ENCODE measurements around the gene LCN15.
A peak's percentile ranks its signal among the peaks of the same experiment; 100 is the strongest.

The LCN15 gene

GRCh38 chr9:136748666-136749611 is 15.4 kb downstream of the LCN15 start:
- Histone ChIP-seq H3K9me3 (ENCODE audit: control insufficient read depth, insufficient read depth, low read depth, low read length) (no peaks in the 10 kb centered on the region), H3K27ac (ENCODE audit: extremely low read depth, low read depth, low read length) (no peak overlapping the region), H3K4me3 (ENCODE audit: low read depth, low read length) (no peak overlapping the region), H3K4me1 (ENCODE audit: control insufficient read depth, insufficient read depth, low read length) (no peaks in the 10 kb centered on the region), H3K36me3 (ENCODE audit: control insufficient read depth in 2 of 2, insufficient read depth in 1 of 2, low read length in 2 of 2) (no peaks in the 10 kb centered on the region)
- ChIA-PET POLR2A (interaction anchor here (5.1 kb wide), 1 partner anchor 21 kb away, joined by 21 read pairs; no protein-coding TSS in a partner anchor), CTCF (interaction anchor here (0.7 to 1.5 kb wide), 2 partner anchors 9 to 652 kb away, joined by 3 to 12 read pairs; partner anchors contain the start of gene LCN8)
- no peak for TF ChIP-seq ZNF549 (tag by site-specific recombination; IDR thresholded peaks at IDR 0.05)

- Histone ChIP-seq H3K36me3 (ENCODE audit: control insufficient read depth in 2 of 2, insufficient read depth in 1 of 2, low read length in 2 of 2) (no peaks in the 10 kb centered on the region), H3K9me3 (ENCODE audit: control insufficient read depth, insufficient read depth, low read depth, low read length) (no peaks in the 10 kb centered on the region), H3K27ac (ENCODE audit: extremely low read depth, low read depth, low read length) (no peak within 1 kb of the TSS), H3K4me3 (ENCODE audit: low read depth, low read length) (no peak within 1 kb of the TSS), H3K4me1 (ENCODE audit: control insufficient read depth, insufficient read depth, low read length) (no peaks in the 10 kb centered on the region)
- ChIA-PET CTCF (interaction anchor here (1.5 kb wide), 1 partner anchor 10 kb away, joined by 12 read pairs; the partner anchor contains the start of gene LCN8), POLR2A (interaction anchor here (0.6 to 5.1 kb wide), 2 partner anchors 20 to 475 kb away, joined by 4 to 21 read pairs; no protein-coding TSS in a partner anchor)
- 0 out of 2 replicates have a peak, but pooled peaks have one; percentile 9 for TF ChIP-seq ZFHX2 (tag by site-specific recombination; conservative IDR thresholded peaks at IDR 0.05)
- TF ChIP-seq GLIS1 (tag by site-specific recombination; IDR thresholded peaks at IDR 0.05) = peak; percentile 44
- TF ChIP-seq ZFP3 (tag by site-specific recombination; IDR thresholded peaks at IDR 0.05; ENCODE audit: low read depth) = no peak
Observed at GRCh38 chr9:136748201-136748600, 16.1 kb downstream of the LCN15 start, which contains the start of gene LCN6. Gene LCN6 (minus strand): TSS chr9:136748525. CDS start chr9:136748483, 42 bp downstream.

- Histone ChIP-seq H3K36me3 (ENCODE audit: control insufficient read depth in 2 of 2, insufficient read depth in 1 of 2, low read length in 2 of 2) (no peaks in the 10 kb centered on the region), H3K27ac (ENCODE audit: extremely low read depth, low read depth, low read length) (no peak overlapping the region), H3K9me3 (ENCODE audit: control insufficient read depth, insufficient read depth, low read depth, low read length) (no peaks in the 10 kb centered on the region), H3K4me1 (ENCODE audit: control insufficient read depth, insufficient read depth, low read length) (no peaks in the 10 kb centered on the region), H3K4me3 (ENCODE audit: low read depth, low read length) (no peak overlapping the region)
- POLR2A ChIA-PET = interaction anchor here (0.6 to 5.1 kb wide), 2 partner anchors 19 to 476 kb away, joined by 4 to 21 read pairs; no protein-coding TSS in a partner anchor
- TF ChIP-seq ZFHX2 (tag by site-specific recombination; conservative IDR thresholded peaks at IDR 0.05) (peak; percentile 9; the same call in 1 of the 2 replicates), ZNF202 (tag by site-specific recombination; IDR thresholded peaks at IDR 0.05; ENCODE audit: borderline replicate concordance) (0 out of 2 replicates have a peak, but pooled peaks have one; percentile 5), ZNF280D (tag by site-specific recombination; IDR thresholded peaks at IDR 0.05) (peak; percentile 80; the same call in 1 of the 2 replicates), ZBTB8A (tag by site-specific recombination; IDR thresholded peaks at IDR 0.05) (peak; percentile 89), BCL11B (tag by site-specific recombination; IDR thresholded peaks at IDR 0.05; ENCODE audit: low read depth) (no peak), KLF8 (tag by site-specific recombination; IDR thresholded peaks at IDR 0.05) (peak; percentile 18; the same call in 1 of the 2 replicates)
- CTCF ChIA-PET = interaction anchor here (0.6 to 1.5 kb wide), 3 partner anchors 10 to 20 kb away, joined by 4 to 12 read pairs (median 5); partner anchors contain the start of gene LCN8
Observed at GRCh38 chr9:136747161-136748060, 16.9 kb downstream of the LCN15 start.

- TF ChIP-seq GLIS2 (tag by site-specific recombination; IDR thresholded peaks at IDR 0.05) = peak; percentile 55
- no peak for TF ChIP-seq TCF7L2 (IDR thresholded peaks at IDR 0.05; ENCODE audit: borderline replicate concordance, low read depth, low read length)
- TF ChIP-seq HIC1 (tag by site-specific recombination; IDR thresholded peaks at IDR 0.05) = 0 out of 2 replicates have a peak, but pooled peaks have one; percentile 24
- no peak overlapping the region for H3K27ac ChIP-seq (ENCODE audit: extremely low read depth, low read depth, low read length)
- H3K4me1 ChIP-seq (ENCODE audit: control insufficient read depth, insufficient read depth, low read length) = no peaks in the 10 kb centered on the region
- ChIA-PET POLR2A (interaction anchor here (5.1 kb wide), 1 partner anchor 19 kb away, joined by 21 read pairs; no protein-coding TSS in a partner anchor), CTCF (interaction anchor here (0.6 kb wide), 1 partner anchor 11 kb away, joined by 4 read pairs; no protein-coding TSS in a partner anchor)
- no peak overlapping the region for H3K4me3 ChIP-seq (ENCODE audit: low read depth, low read length)
- H3K9me3 ChIP-seq (ENCODE audit: control insufficient read depth, insufficient read depth, low read depth, low read length) = no peaks in the 10 kb centered on the region
- H3K36me3 ChIP-seq (ENCODE audit: control insufficient read depth in 2 of 2, insufficient read depth in 1 of 2, low read length in 2 of 2) = no peaks in the 10 kb centered on the region
Observed at GRCh38 chr9:136746621-136747020, 17.7 kb downstream of the LCN15 start.

Measured in HEK293 (cell line).